Nephron (organoid): ENCODE data around the gene GPALPP1.

ENCODE experiments used
- H3K27ac Mint-ChIP-seq, 3 experiments: 2 replicates each; pipeline ENCODE4 v1.8.0; 2020; ENCODE audit warnings: mixed read lengths in 3 of 3, mild to moderate bottlenecking in 2 of 3, moderate library complexity in 1 of 3
- H3K27me3 Mint-ChIP-seq: 2 replicates; pipeline ENCODE4 v1.8.0; 2021; ENCODE audit warnings: low read depth, mild to moderate bottlenecking, moderate library complexity, mixed read lengths
- H3K36me3 Mint-ChIP-seq: 2 replicates; pipeline ENCODE4 v1.8.0; 2020; ENCODE audit warnings: low read depth, mixed read lengths
- H3K4me1 Mint-ChIP-seq: 2 replicates; pipeline ENCODE4 v1.8.0; 2020; ENCODE audit warnings: mixed read lengths
- H3K4me3 Mint-ChIP-seq, 3 experiments: 2 replicates each; pipeline ENCODE4 v1.8.0; 2020; ENCODE audit warnings: mild to moderate bottlenecking in 3 of 3, mixed read lengths in 3 of 3, moderate library complexity in 2 of 3
- H3K9me3 Mint-ChIP-seq: 2 replicates; pipeline ENCODE4 v1.8.0; 2020; ENCODE audit warnings: mixed read lengths
- TF ChIP-seq, protein P1 (sequence below), 3 experiments: fragments of 200-600 bp; sonication (generic); IDR thresholded peaks; one replicate each; pipeline ENCODE4 v1.5.0; 2021; ENCODE audit warnings: antibody characterized with exemption in 3 of 3; ENCODE audit not compliant: unreplicated experiment in 3 of 3

The GPALPP1 gene

DNA sequence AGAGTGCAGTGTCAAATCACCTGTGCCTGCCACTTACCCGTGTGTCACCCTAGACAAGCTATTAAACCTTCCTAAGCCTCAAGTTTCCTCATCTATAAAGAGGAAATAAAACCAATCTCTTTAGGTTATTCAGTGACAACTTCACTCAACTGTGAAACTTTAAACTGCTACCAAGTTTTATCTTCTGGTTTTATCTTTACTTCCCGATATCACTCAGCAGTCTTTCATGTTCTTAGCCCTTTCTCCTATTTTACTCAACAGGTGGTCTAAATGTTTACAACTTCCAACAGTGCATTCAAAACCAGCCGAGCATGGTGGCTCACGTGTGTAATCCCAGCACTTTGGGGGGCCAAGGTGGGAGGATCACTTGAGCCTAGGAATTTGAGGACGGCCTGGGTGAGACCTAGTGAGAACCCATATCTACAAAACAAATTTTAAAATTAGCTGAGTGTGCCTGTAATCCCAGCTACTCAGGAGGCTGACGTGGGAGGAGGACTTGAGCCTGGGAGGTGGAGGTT is 59.6 kb downstream of the GPALPP1 start:
- no peak overlapping the region for H3K4me3 Mint-ChIP-seq
- no peaks in the 10 kb centered on the region for H3K9me3 Mint-ChIP-seq
- TF ChIP-seq, protein P1, sequence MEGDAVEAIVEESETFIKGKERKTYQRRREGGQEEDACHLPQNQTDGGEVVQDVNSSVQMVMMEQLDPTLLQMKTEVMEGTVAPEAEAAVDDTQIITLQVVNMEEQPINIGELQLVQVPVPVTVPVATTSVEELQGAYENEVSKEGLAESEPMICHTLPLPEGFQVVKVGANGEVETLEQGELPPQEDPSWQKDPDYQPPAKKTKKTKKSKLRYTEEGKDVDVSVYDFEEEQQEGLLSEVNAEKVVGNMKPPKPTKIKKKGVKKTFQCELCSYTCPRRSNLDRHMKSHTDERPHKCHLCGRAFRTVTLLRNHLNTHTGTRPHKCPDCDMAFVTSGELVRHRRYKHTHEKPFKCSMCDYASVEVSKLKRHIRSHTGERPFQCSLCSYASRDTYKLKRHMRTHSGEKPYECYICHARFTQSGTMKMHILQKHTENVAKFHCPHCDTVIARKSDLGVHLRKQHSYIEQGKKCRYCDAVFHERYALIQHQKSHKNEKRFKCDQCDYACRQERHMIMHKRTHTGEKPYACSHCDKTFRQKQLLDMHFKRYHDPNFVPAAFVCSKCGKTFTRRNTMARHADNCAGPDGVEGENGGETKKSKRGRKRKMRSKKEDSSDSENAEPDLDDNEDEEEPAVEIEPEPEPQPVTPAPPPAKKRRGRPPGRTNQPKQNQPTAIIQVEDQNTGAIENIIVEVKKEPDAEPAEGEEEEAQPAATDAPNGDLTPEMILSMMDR (IDR thresholded peaks at IDR 0.05; ENCODE audit: unreplicated experiment in 3 of 3), result no peak
- H3K36me3 Mint-ChIP-seq, result no peaks in the 10 kb centered on the region
- H3K4me1 Mint-ChIP-seq, result peaks cover 7% of the 10 kb centered on the region
- peaks cover 8% of the 10 kb centered on the region for H3K27me3 Mint-ChIP-seq
- no peak overlapping the region for H3K27ac Mint-ChIP-seq

DNA sequence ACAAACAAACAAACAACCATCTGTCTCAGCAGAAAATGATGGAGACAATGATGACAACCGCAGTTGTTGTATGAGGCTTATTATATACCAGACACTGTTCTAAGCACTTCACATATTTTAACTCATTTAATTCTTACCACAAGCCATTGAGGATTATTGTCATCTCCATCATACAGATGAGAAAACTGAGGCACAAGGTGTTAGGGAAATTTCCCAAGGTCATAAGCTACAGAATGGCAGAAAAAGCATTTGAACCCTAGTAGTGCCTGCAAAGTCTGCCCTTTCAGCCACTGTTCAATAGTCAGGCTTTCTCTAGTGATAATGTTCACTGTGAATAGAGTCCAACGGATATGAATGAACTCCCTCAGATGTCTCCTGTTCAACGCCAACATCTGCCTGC is 60.1 kb downstream of the GPALPP1 start:
- H3K27me3 Mint-ChIP-seq, result peaks cover 8% of the 10 kb centered on the region
- no peaks in the 10 kb centered on the region for H3K36me3 Mint-ChIP-seq
- no peaks in the 10 kb centered on the region for H3K9me3 Mint-ChIP-seq
- H3K4me1 Mint-ChIP-seq, result peaks cover 7% of the 10 kb centered on the region
- H3K4me3 Mint-ChIP-seq, result no peak overlapping the region
- TF ChIP-seq, protein P1 (IDR thresholded peaks at IDR 0.05; ENCODE audit: unreplicated experiment in 3 of 3), result no peak
- no peak overlapping the region for H3K27ac Mint-ChIP-seq

DNA sequence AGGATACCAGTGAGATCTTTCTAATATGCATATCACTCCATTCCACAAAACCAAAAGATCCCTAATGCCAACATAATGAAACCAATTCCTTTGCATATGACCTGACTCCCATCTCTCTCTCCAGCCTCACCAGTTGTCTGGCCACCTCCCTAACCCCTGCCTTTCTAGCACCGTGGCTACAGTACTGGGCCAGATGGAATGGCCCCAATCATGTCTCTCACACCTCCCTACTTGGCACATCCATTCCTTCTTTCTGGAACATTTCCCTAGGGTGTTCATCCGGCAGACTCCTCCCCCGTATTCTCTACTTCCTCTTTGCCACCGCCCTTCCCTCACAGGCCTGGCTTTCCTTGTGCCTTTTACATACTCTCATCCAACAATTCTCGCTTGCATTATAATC is 62.0 kb downstream of the GPALPP1 start:
- Mint-ChIP-seq H3K36me3 (no peaks in the 10 kb centered on the region), H3K9me3 (no peaks in the 10 kb centered on the region), H3K27me3 (peaks cover 8% of the 10 kb centered on the region), H3K27ac (no peak overlapping the region), H3K4me3 (no peak overlapping the region), H3K4me1 (peaks cover 19% of the 10 kb centered on the region)
- TF ChIP-seq, protein P1 (IDR thresholded peaks at IDR 0.05; ENCODE audit: unreplicated experiment in 3 of 3), result no peak

DNA sequence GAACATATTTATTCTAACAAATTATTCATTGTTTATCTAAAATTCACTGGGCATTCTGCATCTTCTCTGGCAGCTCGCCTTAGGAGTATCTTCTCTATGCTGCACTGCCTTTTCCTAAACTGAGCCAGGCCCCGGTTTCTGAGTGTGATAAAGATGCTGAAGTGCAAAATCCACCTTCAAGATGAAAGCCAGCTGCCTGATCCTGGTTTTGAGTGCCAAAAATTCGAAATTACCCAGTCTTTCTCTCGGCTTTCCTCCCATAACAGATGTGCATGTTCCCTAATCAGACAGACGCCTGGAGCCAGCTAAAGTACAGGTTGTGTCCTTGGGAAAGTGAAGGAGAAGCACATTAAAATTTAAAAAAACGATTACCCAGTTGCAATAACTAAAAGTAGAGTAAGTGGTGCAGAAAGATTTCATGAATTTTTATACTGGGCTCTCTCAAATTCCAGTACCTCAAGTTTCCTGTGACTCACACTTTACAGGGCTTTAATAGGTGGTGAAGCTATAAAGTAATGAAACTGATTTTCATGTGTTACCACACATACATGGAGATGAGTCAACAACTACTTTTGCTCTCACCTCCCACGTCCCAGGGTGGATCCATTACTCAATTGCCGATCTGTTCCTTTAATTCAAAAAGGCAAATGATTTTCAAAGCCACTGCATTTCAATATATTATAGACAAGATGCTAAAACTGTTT is 66.0 kb downstream of the GPALPP1 start:
- Mint-ChIP-seq H3K4me1 (peaks cover 13% of the 10 kb centered on the region), H3K9me3 (no peaks in the 10 kb centered on the region), H3K27me3 (peaks cover 14% of the 10 kb centered on the region), H3K36me3 (no peaks in the 10 kb centered on the region), H3K4me3 (no peak overlapping the region), H3K27ac (peak overlapping the region in 1 of 3 experiments; percentile 68)
- TF ChIP-seq, protein P1 (IDR thresholded peaks at IDR 0.05; ENCODE audit: unreplicated experiment in 3 of 3), result no peak

DNA sequence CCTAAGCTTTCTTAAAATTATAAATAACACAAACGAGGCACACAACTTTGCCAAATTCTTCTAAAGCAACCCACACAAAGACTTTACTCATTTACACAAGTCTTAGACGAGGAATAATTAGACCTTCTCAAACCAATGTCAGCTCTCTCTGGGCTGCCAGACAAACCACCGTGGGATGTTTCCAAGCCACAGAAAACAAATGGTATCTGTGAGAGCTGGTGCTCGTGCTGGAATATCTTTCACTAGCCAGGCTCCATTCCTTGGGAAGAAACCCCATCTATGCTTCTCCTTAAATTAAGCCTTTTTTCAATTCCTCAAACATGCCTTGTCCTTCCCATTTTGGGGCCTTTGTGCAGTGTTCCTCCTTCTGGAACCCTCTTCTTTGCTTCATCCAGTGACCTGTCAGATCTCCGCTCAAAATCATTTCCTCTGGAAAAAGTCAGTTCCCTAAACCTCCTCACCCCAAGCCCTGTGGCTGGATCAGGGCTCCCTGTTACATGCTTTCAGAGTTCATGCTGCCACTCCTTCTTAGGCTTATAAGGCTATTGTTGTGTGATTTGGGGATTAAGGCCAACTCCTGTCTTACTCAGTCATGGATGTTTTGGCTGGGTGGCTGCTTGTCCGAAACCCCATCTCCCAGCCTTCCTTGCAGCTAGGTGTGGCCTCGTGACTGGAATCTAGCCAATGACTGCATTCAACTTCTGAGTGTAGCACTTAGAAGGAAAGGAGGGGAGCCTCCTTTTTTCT is 66.7 kb downstream of the GPALPP1 start:
- peak overlapping the region in 1 of 3 experiments; percentile 2 for H3K4me3 Mint-ChIP-seq

More for the DNA sequence above, 66.7 kb downstream of the GPALPP1 start:
- Mint-ChIP-seq H3K27me3 (peaks cover 9% of the 10 kb centered on the region), H3K4me1 (peaks cover 13% of the 10 kb centered on the region), H3K36me3 (no peaks in the 10 kb centered on the region), H3K27ac (peak overlapping the region in 2 of 3 experiments; percentile 33 to 68), H3K9me3 (no peaks in the 10 kb centered on the region)
- TF ChIP-seq, protein P1 (IDR thresholded peaks at IDR 0.05; ENCODE audit: unreplicated experiment in 3 of 3), result no peak
